ENCODE measurements around the gene ASB7. TPM values are rescaled to one million over a fixed set of nuclear protein-coding genes. Genes with fewer than 3 reads are reported as not detected.

The ASB7 gene
- polyA plus RNA-seq, 3 donors, result 5.3 to 9.8 (median 7.6) TPM

DNA sequence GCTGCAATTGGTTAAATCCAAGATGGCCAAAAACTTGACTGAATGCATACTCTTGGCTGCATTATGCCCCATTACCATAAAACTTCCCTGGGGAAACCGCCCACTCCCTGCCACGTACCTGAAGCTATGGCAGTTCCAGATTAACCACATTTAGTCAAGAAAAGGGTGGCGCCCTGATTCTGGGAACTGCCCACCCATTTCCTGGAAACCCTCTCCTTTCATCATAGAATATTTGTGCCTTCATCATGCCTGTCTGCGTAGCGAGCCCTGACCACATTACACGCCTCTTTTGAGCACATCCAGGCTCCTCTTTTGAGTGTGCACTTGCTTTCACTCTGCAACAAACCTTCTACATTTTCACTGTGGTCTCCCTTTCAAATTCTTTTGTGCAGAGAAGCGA lies 5.6 kb upstream of the ASB7 start:
- 67% methylated on average over 6 of the region's 7 CpGs for WGBS (ENCODE audit: insufficient coverage)
- H3K27me3 ChIP-seq (ENCODE audit: control insufficient read depth in 2 of 2, insufficient read depth in 2 of 2, low read length in 2 of 2), result no peaks in the 10 kb centered on the region
- H3K9me3 ChIP-seq (replicated peaks in 1 of 2; ENCODE audit: control insufficient read depth in 1 of 2, insufficient read depth in 1 of 2, low read length in 2 of 2), result no peaks in the 10 kb centered on the region
- Mint-ChIP-seq H3K4me3 (no peak overlapping the region), H3K27me3 (ENCODE audit: low read depth in 3 of 3) (no peaks in the 10 kb centered on the region), H3K9me3 (peaks cover 0 to 4% (median 2%) of the 10 kb centered on the region in 7 donors), H3K4me1 (peaks cover 17% of the 10 kb centered on the region), H3K27ac (peak overlapping the region in 2 of 7 donors; percentile 2 to 20), H3K36me3 (peaks cover 8 to 19% of the 10 kb centered on the region in 2 donors)
- intact Hi-C loops (cut with micrococcal nuclease), result no loop called here
- peaks cover 98% of the 10 kb centered on the region for H3K79me2 ChIP-seq (ENCODE audit: insufficient read depth, low read length)
- H3K27ac ChIP-seq (ENCODE audit: low read depth in 1 of 2, low read length in 2 of 2), result no peak overlapping the region
- no peak overlapping the region for H3K9ac ChIP-seq (ENCODE audit: insufficient read depth, low read length, poor library complexity, severe bottlenecking)
- no peak overlapping the region for H2AFZ ChIP-seq (ENCODE audit: insufficient read depth, low read depth, low read length, poor library complexity, severe bottlenecking)
- TF ChIP-seq, protein P1, sequence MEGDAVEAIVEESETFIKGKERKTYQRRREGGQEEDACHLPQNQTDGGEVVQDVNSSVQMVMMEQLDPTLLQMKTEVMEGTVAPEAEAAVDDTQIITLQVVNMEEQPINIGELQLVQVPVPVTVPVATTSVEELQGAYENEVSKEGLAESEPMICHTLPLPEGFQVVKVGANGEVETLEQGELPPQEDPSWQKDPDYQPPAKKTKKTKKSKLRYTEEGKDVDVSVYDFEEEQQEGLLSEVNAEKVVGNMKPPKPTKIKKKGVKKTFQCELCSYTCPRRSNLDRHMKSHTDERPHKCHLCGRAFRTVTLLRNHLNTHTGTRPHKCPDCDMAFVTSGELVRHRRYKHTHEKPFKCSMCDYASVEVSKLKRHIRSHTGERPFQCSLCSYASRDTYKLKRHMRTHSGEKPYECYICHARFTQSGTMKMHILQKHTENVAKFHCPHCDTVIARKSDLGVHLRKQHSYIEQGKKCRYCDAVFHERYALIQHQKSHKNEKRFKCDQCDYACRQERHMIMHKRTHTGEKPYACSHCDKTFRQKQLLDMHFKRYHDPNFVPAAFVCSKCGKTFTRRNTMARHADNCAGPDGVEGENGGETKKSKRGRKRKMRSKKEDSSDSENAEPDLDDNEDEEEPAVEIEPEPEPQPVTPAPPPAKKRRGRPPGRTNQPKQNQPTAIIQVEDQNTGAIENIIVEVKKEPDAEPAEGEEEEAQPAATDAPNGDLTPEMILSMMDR (IDR thresholded peaks at IDR 0.05), result no peak
- H3K4me3 ChIP-seq (replicated peaks in 1 of 3; ENCODE audit: low read depth in 2 of 3, low read length in 3 of 3), result no peak overlapping the region
- peak in 1 of 3 donors; percentile 12 for DNase-seq
- H3K4me2 ChIP-seq (replicated peaks; ENCODE audit: extremely low read depth, low read length, poor library complexity, severe bottlenecking), result no peak overlapping the region
- peaks cover 18 to 21% of the 10 kb centered on the region in 2 donors for H3K4me1 ChIP-seq (ENCODE audit: control insufficient read depth in 1 of 2, insufficient read depth in 2 of 2, low read length in 2 of 2)
- H4K20me1 ChIP-seq (ENCODE audit: insufficient read depth, low read length), result peaks cover 36% of the 10 kb centered on the region
- peaks cover 0 to 11% of the 10 kb centered on the region in 2 donors for H3K36me3 ChIP-seq (replicated peaks in 1 of 2; ENCODE audit: control insufficient read depth in 1 of 2, insufficient read depth in 2 of 2, low read length in 2 of 2)

DNA sequence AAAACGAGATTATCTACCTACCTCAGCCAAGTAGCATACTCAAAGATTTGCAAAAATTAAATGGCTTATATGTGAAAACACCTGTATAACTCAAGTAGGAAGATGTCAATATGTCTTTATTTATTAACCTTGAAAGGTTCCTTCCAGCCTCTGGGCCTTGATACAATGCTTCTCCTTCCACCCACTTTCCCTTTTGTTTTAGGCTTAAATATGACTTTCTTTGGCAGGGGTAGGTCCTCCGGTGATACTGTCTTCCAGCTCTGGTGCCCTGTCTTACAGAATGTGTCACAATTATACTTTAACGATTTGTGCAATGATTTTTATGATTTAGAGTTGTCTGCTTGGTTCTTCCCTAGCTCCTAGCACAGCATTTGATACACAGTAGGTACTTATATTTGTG lies 4.5 kb upstream of the ASB7 start:
- H3K27ac Mint-ChIP-seq, result peak overlapping the region in 3 of 7 donors; percentile 35 to 83 (median 57)
- no peak for DNase-seq
- no CpG with 5 or more reads among the region's 3 CpGs for WGBS (ENCODE audit: insufficient coverage)

More for the DNA sequence above, 4.5 kb upstream of the ASB7 start:
- TF ChIP-seq, protein P1 (IDR thresholded peaks at IDR 0.05), result no peak
- H3K9me3 Mint-ChIP-seq, result peaks cover 0 to 3% (median 0%) of the 10 kb centered on the region in 7 donors
- H3K4me2 ChIP-seq (replicated peaks; ENCODE audit: extremely low read depth, low read length, poor library complexity, severe bottlenecking), result no peak overlapping the region
- peaks cover 18% of the 10 kb centered on the region for H3K4me1 Mint-ChIP-seq
- peaks cover 0 to 5% of the 10 kb centered on the region in 2 donors for H3K36me3 ChIP-seq (replicated peaks in 1 of 2; ENCODE audit: control insufficient read depth in 1 of 2, insufficient read depth in 2 of 2, low read length in 2 of 2)
- H2AFZ ChIP-seq (ENCODE audit: insufficient read depth, low read depth, low read length, poor library complexity, severe bottlenecking), result no peak overlapping the region
- intact Hi-C loops (cut with micrococcal nuclease), result no loop called here
- no peak overlapping the region for H3K4me3 ChIP-seq (replicated peaks in 1 of 3; ENCODE audit: low read depth in 2 of 3, low read length in 3 of 3)
- H3K4me3 Mint-ChIP-seq, result no peak overlapping the region
- H3K27me3 ChIP-seq (ENCODE audit: control insufficient read depth in 2 of 2, insufficient read depth in 2 of 2, low read length in 2 of 2), result no peaks in the 10 kb centered on the region
- H3K9me3 ChIP-seq (replicated peaks in 1 of 2; ENCODE audit: control insufficient read depth in 1 of 2, insufficient read depth in 1 of 2, low read length in 2 of 2), result no peaks in the 10 kb centered on the region
- peaks cover 18 to 23% of the 10 kb centered on the region in 2 donors for H3K4me1 ChIP-seq (ENCODE audit: control insufficient read depth in 1 of 2, insufficient read depth in 2 of 2, low read length in 2 of 2)
- no peak overlapping the region for H3K27ac ChIP-seq (ENCODE audit: low read depth in 1 of 2, low read length in 2 of 2)
- H3K9ac ChIP-seq (ENCODE audit: insufficient read depth, low read length, poor library complexity, severe bottlenecking), result no peak overlapping the region
- peaks cover 92% of the 10 kb centered on the region for H3K79me2 ChIP-seq (ENCODE audit: insufficient read depth, low read length)
- peaks cover 36% of the 10 kb centered on the region for H4K20me1 ChIP-seq (ENCODE audit: insufficient read depth, low read length)
- H3K27me3 Mint-ChIP-seq (ENCODE audit: low read depth in 3 of 3), result peaks cover 0 to 1% (median 0%) of the 10 kb centered on the region in 3 donors
- H3K36me3 Mint-ChIP-seq, result peaks cover 8 to 16% of the 10 kb centered on the region in 2 donors

All from CD14-positive monocyte (primary cell).